Measurements from ENCODE around the gene USH1G.

USH1G gene

DNA sequence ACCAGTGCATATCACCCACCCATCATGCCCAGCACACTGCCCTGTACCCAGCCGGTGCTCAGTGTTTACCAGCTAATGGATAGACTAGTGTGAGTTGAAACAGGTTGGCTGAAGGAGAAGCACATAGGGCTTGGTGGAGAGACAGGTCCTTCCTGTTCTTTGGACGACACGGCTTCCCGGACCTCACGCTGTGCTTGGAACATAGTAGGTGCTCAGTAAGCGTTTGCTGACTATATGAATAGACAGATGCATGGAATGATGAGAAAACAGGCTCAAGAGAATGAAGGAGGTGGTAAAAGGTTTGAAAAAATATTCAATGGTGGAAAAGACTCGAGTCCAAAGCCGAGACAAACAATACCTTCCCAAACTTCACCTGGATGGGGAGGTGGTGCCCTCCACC, 22.8 kb downstream of the USH1G start:
- DNase-seq = no peak

DNA sequence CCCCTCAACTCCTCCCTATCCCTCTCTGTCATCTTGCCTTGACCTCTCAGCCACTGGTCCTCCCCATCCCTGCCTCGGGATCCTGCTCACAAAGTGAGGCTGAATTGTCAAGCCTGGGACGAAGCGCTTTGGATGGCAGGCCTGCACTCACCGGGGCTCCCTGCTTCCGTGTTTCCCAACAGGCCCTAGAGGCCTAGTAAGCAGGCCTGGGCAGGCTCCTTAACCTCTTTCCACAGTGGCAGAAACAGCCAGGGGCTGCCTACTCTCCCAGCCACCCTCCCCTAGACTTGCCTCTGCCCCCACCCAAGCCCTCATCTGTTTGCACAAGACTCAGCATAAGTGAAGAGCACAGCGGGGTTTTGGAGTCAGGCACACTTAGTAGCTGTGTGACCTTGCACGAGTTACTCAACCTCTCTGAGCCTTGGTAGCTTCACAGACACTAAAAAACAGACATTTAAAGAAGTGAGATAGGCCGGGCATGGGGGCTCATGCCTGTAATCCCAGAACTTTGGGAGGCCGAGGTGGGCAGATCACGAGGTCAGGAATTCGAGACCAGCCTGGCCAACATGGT, 24.6 kb downstream of the USH1G start:
- DNase-seq = no peak

- no peak for DNase-seq
Observed at GRCh38 chr17:74893936-74894671, 29.0 kb downstream of the USH1G start.

GRCh38 chr17:74892974-74893911, 29.8 kb downstream of the USH1G start, which contains the start of gene FADS6:
TSS of gene FADS6 (minus strand) at chr17:74893633. CDS start at chr17:74893595, 38 bp downstream.
- DNase-seq = peak; percentile 7

DNA sequence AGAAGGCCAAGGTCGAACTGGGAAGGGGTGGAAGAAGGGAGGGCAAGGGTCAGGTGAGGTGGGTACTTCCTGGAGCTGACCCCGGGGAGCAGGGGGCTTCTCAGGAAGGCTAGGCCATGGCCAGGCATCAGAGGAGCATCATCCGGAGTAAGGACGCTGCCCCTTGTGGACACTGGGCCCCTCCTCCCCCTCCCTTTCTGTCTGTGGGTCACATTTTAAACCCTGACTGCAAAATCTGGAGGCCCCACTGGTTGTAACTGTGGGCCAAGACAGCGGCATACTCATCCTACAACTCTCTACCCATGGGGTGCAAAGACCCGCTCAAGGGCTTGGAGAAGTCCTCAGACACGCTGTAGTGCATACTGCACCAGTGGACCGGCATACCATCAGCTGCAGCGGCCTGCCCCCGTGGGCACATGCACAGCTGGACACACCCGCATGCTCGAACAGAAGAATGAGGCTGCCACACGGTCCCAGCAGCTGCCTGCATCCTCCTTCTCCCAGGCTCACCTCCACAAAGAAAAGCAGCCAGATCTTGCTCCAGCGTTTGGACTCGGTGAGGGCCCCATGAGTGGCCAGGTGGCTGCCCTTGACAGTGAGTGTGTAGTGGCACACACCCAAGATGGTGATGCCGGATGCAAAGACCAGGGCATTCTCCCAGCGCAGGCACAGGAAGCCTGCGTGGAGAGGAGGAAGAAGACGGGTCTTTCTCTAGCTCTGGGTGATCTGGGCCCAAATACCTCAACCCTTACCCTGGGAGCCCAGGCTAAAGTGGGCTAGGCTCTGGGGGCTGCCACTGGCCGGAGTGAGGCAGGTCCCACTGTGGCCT, 30.8 kb downstream of the USH1G start:
- DNase-seq = no peak

DNA sequence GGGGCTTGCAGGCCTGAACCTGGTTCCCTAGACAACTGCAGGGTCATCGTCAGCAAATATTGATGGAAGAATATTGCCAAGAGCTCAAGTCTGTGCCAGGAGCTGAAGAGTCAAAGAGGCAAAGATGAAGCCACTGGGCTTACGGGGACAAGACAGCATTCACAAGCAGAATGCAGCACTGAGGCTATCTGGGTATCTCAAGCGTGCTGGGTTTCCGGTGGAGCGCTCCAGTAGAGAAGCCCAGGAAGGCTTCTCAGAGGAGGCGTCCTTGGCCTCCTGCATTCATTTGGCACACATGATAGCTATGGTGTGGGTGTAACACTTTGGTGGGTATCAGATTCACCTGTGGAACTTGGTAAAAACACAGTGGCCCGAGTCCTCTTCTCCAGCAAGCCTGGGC, 32.5 kb downstream of the USH1G start:
- no peak for DNase-seq

- DNase-seq = no peak
Observed at GRCh38 chr17:74888469-74888868, 34.6 kb downstream of the USH1G start.

GRCh38 chr17:74883241-74883745, 39.8 kb downstream of the USH1G start:
- DNase-seq = no peak

GRCh38 chr17:74882517-74883240, 40.4 kb downstream of the USH1G start:
- no peak for DNase-seq

- DNase-seq = no peak
Observed at GRCh38 chr17:74881073-74881472, 42.0 kb downstream of the USH1G start.

- DNase-seq = no peak
Observed at GRCh38 chr17:74879308-74879707, 43.7 kb downstream of the USH1G start.

GRCh38 chr17:74878658-74879057, 44.4 kb downstream of the USH1G start:
- no peak for DNase-seq

DNA sequence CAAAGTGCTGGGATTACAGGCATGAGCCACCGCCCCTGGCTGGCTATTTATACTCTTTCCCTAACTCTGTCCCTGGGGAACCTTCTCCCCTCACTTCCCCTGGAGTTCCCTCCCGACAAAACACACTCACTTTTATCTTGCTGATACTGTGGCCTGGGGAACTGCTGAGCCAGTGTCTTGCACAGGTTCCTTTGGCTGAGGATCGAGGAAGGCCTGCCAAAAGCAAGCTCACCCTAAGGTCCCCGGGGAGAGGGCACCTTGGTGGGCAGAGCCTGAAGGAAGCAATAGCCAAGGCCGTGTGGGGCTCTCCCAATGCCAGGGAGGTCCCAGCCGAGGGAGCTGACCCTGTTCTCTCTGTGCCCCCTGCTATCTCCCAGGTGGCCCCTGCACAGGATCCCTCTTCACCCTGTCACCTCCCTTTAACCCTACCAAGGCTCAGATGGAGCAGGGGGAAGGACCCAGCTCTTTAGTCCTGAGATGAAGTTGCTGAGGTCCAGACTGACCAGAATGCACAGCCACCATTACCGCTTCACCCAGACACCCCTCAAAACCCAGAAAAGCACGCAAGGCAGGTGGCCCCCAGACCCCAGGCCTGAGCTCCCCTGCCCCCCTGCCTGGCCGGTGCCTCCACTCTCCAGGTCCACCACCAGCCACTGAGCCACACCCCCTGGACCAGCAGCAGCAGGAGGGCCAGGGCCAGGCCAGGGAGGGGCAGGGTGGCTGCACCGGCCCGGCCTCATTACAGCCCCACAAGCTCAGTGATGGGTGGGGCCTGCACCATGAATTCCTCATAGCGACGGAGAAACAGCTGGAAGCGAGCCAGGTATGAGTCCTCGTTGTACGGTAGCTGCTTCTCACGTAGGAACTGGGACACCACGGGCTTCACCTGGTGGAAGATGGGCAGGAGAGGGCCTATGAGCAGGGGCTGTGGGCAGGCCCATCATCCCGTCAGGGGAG, 45.2 kb downstream of the USH1G start:
- no peak for DNase-seq

GRCh38 chr17:74875977-74876593, 47.0 kb downstream of the USH1G start:
- DNase-seq = no peak

DNA sequence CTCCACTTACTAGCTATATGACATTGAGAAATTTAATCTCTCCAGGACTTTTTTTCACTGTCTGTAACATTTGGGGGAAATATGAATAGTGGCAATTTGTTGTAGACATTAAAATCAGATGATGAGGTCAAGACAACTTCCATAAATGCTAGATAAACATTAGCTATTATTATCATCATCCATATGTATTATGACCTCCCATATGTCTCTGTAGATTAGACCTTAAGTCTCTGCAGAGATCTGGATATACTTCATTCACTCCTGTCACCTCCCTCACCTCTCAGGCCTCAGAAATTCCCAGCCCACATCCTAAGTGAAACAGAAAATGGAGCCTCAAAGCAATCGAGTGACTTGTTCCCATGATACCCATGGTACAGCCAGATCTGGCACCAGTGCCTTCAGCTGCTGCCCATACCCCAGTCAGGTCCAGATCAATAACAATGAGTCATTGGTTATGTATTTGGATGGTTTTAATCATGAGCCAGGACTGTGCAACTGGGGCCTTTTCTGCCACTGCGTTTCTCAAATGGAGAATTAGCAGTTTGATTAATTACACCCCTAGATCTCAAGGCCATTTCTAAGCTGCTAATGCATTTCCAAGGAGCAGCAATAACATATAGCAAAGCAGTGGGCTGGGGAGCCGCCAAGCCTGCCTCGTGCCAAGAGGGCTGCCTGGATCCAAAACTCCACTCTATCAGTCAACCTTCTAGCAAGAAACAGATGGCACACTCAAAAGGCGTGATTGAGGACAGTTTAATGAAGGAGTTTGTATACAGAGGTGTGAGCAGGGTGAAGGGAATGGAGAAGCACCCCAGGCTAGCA, 47.7 kb downstream of the USH1G start:
- no peak for DNase-seq

GRCh38 chr17:74874615-74875037, 48.4 kb downstream of the USH1G start:
- no peak for DNase-seq

DNA sequence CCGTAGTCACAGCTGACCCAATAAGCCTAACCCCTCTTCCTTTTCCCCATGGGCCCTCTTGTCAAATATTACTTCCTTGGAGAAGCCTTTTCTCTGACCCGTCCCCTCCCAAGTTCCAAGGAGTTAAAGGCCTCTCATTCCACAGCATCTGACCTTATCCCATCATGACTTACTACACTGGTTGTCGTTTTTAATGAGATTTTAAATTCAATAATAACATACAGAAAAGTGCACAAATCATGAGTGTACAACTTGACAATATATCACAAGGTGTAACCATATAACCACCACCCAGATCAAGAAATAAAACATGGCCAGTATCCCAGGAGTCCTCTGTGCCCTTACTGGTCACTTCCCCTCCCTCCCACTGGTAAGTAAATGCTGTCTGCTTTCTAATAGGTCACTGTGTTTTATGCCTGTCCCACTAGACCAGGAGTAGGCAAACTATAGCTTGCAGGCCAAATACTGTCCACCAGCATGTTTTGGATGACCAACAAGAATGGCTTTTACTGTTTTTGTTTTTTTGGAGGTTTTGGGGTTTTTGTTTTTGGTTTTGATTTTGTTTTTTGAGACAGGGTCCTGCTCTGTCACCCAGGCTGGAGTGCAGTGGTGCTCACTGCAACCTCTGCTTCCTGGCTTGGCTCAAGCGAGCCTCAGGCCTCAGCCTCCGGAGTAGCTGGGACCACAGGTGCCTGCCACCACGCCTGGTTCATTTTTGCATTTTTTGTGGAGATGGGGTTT, 49.0 kb downstream of the USH1G start:
- DNase-seq = no peak

All from CD4-positive, alpha-beta T cell treated with Interleukin-10 for 1 hour (primary cell).